A549 (cell line): ENCODE measurements around the gene GOLGA2. TPM values are rescaled to one million over a fixed set of nuclear protein-coding genes. Genes with fewer than 3 reads are reported as not detected.

Experiments
- ATAC-seq, 2 experiments: fragments of 200-7000 bp in 1 of 2; fragments of >200 bp in 1 of 2; cut with Nextera tagmentation in 1 of 2; cut with Tn5 transposase in 1 of 2; 3 replicates each; pipeline versions ENCODE4 v1.8.0 to v1.9.1; 2018 to 2020; ENCODE audit warnings: mild to moderate bottlenecking in 1 of 2, moderate library complexity in 1 of 2
- CTCF ChIA-PET: fragments of 300-600 bp; sonication (Branson Sonifier 250); formaldehyde crosslinking; extraction: SDS; loops from one replicate; lab custom pipeline; 2021; ENCODE audit warnings: antibody characterized with exemption, inconsistent platforms; lab: Yijun Ruan, JAX
- POLR2A ChIA-PET: fragments of 350-600 bp; formaldehyde crosslinking; extraction: SDS; loops from one replicate; lab custom pipeline; 2021; ENCODE audit warnings: antibody characterized with exemption, inconsistent platforms; lab: Yijun Ruan, JAX
- DNase-seq, 2 experiments: peaks; one replicate each; pipeline versions ENCODE4 v3.0.0 to v3.0.0-alpha.2; 2011 to 2016; ENCODE audit warnings: low read depth in 1 of 2, low spot score in 1 of 2
- FAIRE-seq: peaks from 2 replicates; lab custom pipeline; 2011; peaks lifted over from hg19 to GRCh38; lab: Jason Lieb, UNC
- H3K27ac ChIP-seq, 2 experiments: fragments of >200 bp; sonication (Bioruptor Twin); formaldehyde crosslinking; 3 replicates each; pipeline ENCODE4 v1.5.1; 2016 to 2017
- H3K4me1 ChIP-seq: fragments of >200 bp; sonication (Bioruptor Twin); formaldehyde crosslinking; 3 replicates; pipeline ENCODE4 v1.6.1; 2016
- H3K4me2 ChIP-seq: fragments of >200 bp; sonication (Bioruptor Twin); formaldehyde crosslinking; 3 replicates; pipeline ENCODE4 v1.6.1; 2016
- H3K4me3 ChIP-seq: fragments of >200 bp; sonication (Bioruptor Twin); formaldehyde crosslinking; 3 replicates; pipeline ENCODE4 v1.5.1; 2016
- H3K9me3 ChIP-seq: fragments of >200 bp; sonication (Bioruptor Twin); formaldehyde crosslinking; 3 replicates; pipeline ENCODE4 v1.6.1; 2016
- BCL3 ChIP-seq: fragments of >200 bp; sonication (Bioruptor Twin); formaldehyde crosslinking; IDR thresholded peaks from 3 replicates; pipeline ENCODE4 v1.6.1; 2016
- CHD2 ChIP-seq: fragments of 150-350 bp; IDR thresholded peaks from 2 replicates; pipeline ENCODE4 v1.6.1; 2014; ENCODE audit warnings: low read length; ENCODE audit not compliant: partially characterized antibody
- CTCF ChIP-seq: fragments of >200 bp; sonication (Bioruptor Twin); formaldehyde crosslinking; IDR thresholded peaks from 3 replicates; pipeline ENCODE4 v1.5.1; 2016
- E2F6 ChIP-seq: IDR thresholded peaks from 2 replicates; pipeline ENCODE4 v1.6.1; 2012; ENCODE audit warnings: low read depth, borderline replicate concordance
- EHF ChIP-seq: fragments of 250-450 bp; sonication (Bioruptor Pico); IDR thresholded peaks from 2 replicates; pipeline ENCODE4 v1.5.0; 2020; ENCODE audit warnings: mild to moderate bottlenecking
- EHMT2 ChIP-seq: fragments of 200-600 bp; sonication (generic); IDR thresholded peaks from 2 replicates; pipeline ENCODE4 v1.6.1; 2016; ENCODE audit warnings: antibody characterized with exemption, low read depth, mild to moderate bottlenecking, moderate library complexity
- ESRRA ChIP-seq: fragments of 150-350 bp; IDR thresholded peaks from 2 replicates; pipeline ENCODE4 v1.6.1; 2014; ENCODE audit warnings: mild to moderate bottlenecking, low read length, borderline replicate concordance
- FOSL2 ChIP-seq, 2 experiments: fragments of 450-650 bp in 1 of 2; fragments of >200 bp in 1 of 2; sonication (Bioruptor Twin) in 1 of 2; formaldehyde crosslinking; IDR thresholded peaks; 2 replicates each; pipeline versions ENCODE4 v1.5.0 to v1.6.1; 2016 to 2020; ENCODE audit warnings: mild to moderate bottlenecking in 1 of 2, moderate library complexity in 1 of 2
- JUN ChIP-seq, 2 experiments: fragments of >200 bp; sonication (Bioruptor Twin); formaldehyde crosslinking; IDR thresholded peaks; 2 replicates in 1 of 2; 3 replicates in 1 of 2; pipeline ENCODE4 v1.6.1; 2016 to 2017
- JUNB ChIP-seq: fragments of >200 bp; sonication (Bioruptor Twin); formaldehyde crosslinking; IDR thresholded peaks from 2 replicates; pipeline ENCODE4 v1.6.1; 2016
- MAX ChIP-seq: IDR thresholded peaks from 2 replicates; pipeline ENCODE4 v1.6.1; 2012
- MAZ ChIP-seq: fragments of 150-350 bp; IDR thresholded peaks from 2 replicates; pipeline ENCODE4 v1.6.1; 2014; ENCODE audit warnings: antibody characterized with exemption, low read depth, low read length, borderline replicate concordance
- MYC ChIP-seq: IDR thresholded peaks from 2 replicates; pipeline ENCODE4 v1.6.1; 2012; ENCODE audit warnings: mild to moderate bottlenecking, inconsistent platforms, low read length, improper control_type of control experiment, borderline replicate concordance
- NFE2L2 ChIP-seq: fragments of 150-350 bp; conservative IDR thresholded peaks from 2 replicates; pipeline ENCODE4 v1.6.1; 2014; ENCODE audit warnings: low read length
- RAD21 ChIP-seq, 2 experiments: fragments of >200 bp in 1 of 2; sonication (Bioruptor Twin) in 1 of 2; formaldehyde crosslinking in 1 of 2; IDR thresholded peaks in 1 of 2; conservative IDR thresholded peaks in 1 of 2; 2 replicates in 1 of 2; 3 replicates in 1 of 2; pipeline ENCODE4 v1.6.1; 2012 to 2018; ENCODE audit warnings: inconsistent platforms in 1 of 2
- RFX5 ChIP-seq: fragments of 450-650 bp; IDR thresholded peaks from 2 replicates; pipeline ENCODE4 v1.7.1; 2014; ENCODE audit warnings: antibody characterized with exemption, mild to moderate bottlenecking, moderate library complexity
- SREBF2 ChIP-seq: fragments of 450-650 bp; IDR thresholded peaks from 2 replicates; pipeline ENCODE4 v1.6.1; 2014; ENCODE audit warnings: mild to moderate bottlenecking, moderate library complexity
- TFCP2L1 ChIP-seq: fragments of 250-450 bp; sonication (Bioruptor Pico); IDR thresholded peaks from 2 replicates; pipeline ENCODE4 v1.5.0; 2021; ENCODE audit warnings: mild to moderate bottlenecking
- ZC3H11A ChIP-seq: fragments of 450-650 bp; IDR thresholded peaks from 2 replicates; pipeline ENCODE4 v1.6.1; 2014; ENCODE audit warnings: antibody characterized with exemption, mild to moderate bottlenecking
- ZFP36 ChIP-seq: fragments of 450-650 bp; IDR thresholded peaks from 2 replicates; pipeline ENCODE4 v1.6.1; 2014; ENCODE audit warnings: borderline replicate concordance; ENCODE audit not compliant: partially characterized antibody
- ZNF302 ChIP-seq: fragments of 250-450 bp; sonication (Bioruptor Pico); IDR thresholded peaks from 2 replicates; pipeline ENCODE4 v1.9.0; 2021; ENCODE audit warnings: inconsistent platforms, mild to moderate bottlenecking, moderate library complexity
- ZSCAN20 ChIP-seq: fragments of 250-450 bp; sonication (Bioruptor Pico); IDR thresholded peaks from 2 replicates; pipeline ENCODE4 v1.8.0; 2022; ENCODE audit warnings: mild to moderate bottlenecking, moderate library complexity
- WGBS: methylation state at CpG from one replicate; pipeline ENCODE4 v1.1.6; 2017; ENCODE audit errors: missing lambda C conversion rate; 5-methylcytosine and 5-hydroxymethylcytosine counted together
- polyA plus RNA-seq, 4 experiments: library from polyadenylated mRNA; depleted of rRNA in 3 of 4; stranded (reverse); fragments of >200 nt; fragmentation: RNase III in 1 of 4; extraction: RNeasy Plus Mini Kit Qiagen cat#74134 plus additional on column Dnase treatment in 1 of 4; gene quantifications; 2 replicates in 3 of 4; 3 replicates in 1 of 4; pipeline ENCODE4 v1.2.3, GENCODE V29; 2011 to 2017
- TF ChIP-seq, protein P1 (sequence below): fragments of 450-650 bp; IDR thresholded peaks from 2 replicates; pipeline ENCODE4 v1.6.1; 2014; ENCODE audit warnings: antibody characterized with exemption
- TF ChIP-seq, protein P2 (sequence below): fragments of 150-350 bp; IDR thresholded peaks from 2 replicates; pipeline ENCODE4 v1.6.1; 2014; ENCODE audit warnings: low read depth, mild to moderate bottlenecking, low read length

The GOLGA2 gene
- polyA plus RNA-seq, 2 of the 4 experiments (the other 2 are of a cell fraction), result 55.3 to 60.1 TPM

GRCh38 chr9:128324401-128324800 is 48.6 kb upstream of the GOLGA2 start (continued):
- TF ChIP-seq CTCF, result no peak

- H3K27ac ChIP-seq, result peak overlapping the region in 1 of 2 experiments; percentile 97; a peak in 3 of 6 replicates
- no peak for FAIRE-seq
- H3K4me3 ChIP-seq, result peak overlapping the region; percentile 74
- CTCF ChIA-PET, result interaction anchor here (1.0 to 3.6 kb wide), 5 partner anchors 9 to 28 kb away, joined by 3 to 19 read pairs (median 6); no protein-coding TSS in a partner anchor
- ATAC-seq, result no peak
- no peaks in the 10 kb centered on the region for H3K9me3 ChIP-seq
- DNase-seq, result no peak
- peak overlapping the region; percentile 95 for H3K4me2 ChIP-seq
- WGBS, result 83% methylated on average over 11 of the region's 12 CpGs
- peaks cover 22% of the 10 kb centered on the region for H3K4me1 ChIP-seq
- TF ChIP-seq EHF (CRISPR knock-in tag) (no peak), RFX5 (no peak), MAZ (no peak), JUN (IDR thresholded peaks at IDR 0.05) (no peak), ZFP36 (no peak), FOSL2 (IDR thresholded peaks at IDR 0.05) (no peak), FOSL2 (CRISPR knock-in tag; IDR thresholded peaks at IDR 0.05) (no peak), NFE2L2 (no peak), RAD21 (conservative IDR thresholded peaks at IDR 0.05 in 1 of 2, IDR thresholded peaks at IDR 0.05 in 1 of 2) (no peak), ESRRA (no peak), ZSCAN20 (CRISPR knock-in tag) (no peak), SREBF2 (no peak), JUNB (no peak), MAX (no peak), E2F6 (no peak)
- TF ChIP-seq, protein P1, sequence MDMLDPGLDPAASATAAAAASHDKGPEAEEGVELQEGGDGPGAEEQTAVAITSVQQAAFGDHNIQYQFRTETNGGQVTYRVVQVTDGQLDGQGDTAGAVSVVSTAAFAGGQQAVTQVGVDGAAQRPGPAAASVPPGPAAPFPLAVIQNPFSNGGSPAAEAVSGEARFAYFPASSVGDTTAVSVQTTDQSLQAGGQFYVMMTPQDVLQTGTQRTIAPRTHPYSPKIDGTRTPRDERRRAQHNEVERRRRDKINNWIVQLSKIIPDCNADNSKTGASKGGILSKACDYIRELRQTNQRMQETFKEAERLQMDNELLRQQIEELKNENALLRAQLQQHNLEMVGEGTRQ, result no peak
- TF ChIP-seq, protein P2, sequence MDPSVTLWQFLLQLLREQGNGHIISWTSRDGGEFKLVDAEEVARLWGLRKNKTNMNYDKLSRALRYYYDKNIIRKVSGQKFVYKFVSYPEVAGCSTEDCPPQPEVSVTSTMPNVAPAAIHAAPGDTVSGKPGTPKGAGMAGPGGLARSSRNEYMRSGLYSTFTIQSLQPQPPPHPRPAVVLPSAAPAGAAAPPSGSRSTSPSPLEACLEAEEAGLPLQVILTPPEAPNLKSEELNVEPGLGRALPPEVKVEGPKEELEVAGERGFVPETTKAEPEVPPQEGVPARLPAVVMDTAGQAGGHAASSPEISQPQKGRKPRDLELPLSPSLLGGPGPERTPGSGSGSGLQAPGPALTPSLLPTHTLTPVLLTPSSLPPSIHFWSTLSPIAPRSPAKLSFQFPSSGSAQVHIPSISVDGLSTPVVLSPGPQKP, result no peak
- POLR2A ChIA-PET, result no interaction called here
Observed at GRCh38 chr9:128323791-128324190, 48.0 kb upstream of the GOLGA2 start.

GRCh38 chr9:128323212-128323730 is 47.5 kb upstream of the GOLGA2 start:
- 24% methylated on average over 16 of the region's 16 CpGs for WGBS
- peak overlapping the region; percentile 95 for H3K4me2 ChIP-seq
- no peaks in the 10 kb centered on the region for H3K9me3 ChIP-seq
- ChIA-PET CTCF (interaction anchor here (1.8 to 3.6 kb wide), 4 partner anchors 10 to 28 kb away, joined by 4 to 19 read pairs (median 6); no protein-coding TSS in a partner anchor), POLR2A (no interaction called here)
- FAIRE-seq (no peak), DNase-seq (no peak), ATAC-seq (no peak)
- peak overlapping the region; percentile 74 for H3K4me3 ChIP-seq
- TF ChIP-seq EHMT2 (no peak), ZNF302 (CRISPR knock-in tag) (no peak), MYC (no peak), ZC3H11A (no peak), JUNB (no peak), CHD2 (no peak), NFE2L2 (no peak), BCL3 (no peak), TFCP2L1 (CRISPR knock-in tag) (no peak)
- peaks cover 20% of the 10 kb centered on the region for H3K4me1 ChIP-seq
- peak overlapping the region; percentile 97 to 99 for H3K27ac ChIP-seq
